Measurements from ENCODE around the gene DYNC2I2.

Gene DYNC2I2

GRCh38 chr9:128632486-128632885 is 24.2 kb downstream of the DYNC2I2 start:
- no peak for TF ChIP-seq USF1 (IDR thresholded peaks at IDR 0.05)
- TF ChIP-seq EGR1 (IDR thresholded peaks at IDR 0.05) = no peak
- no peak for TF ChIP-seq FOXM1 (IDR thresholded peaks at IDR 0.05; ENCODE audit: borderline replicate concordance, low read depth)
- TF ChIP-seq CREB1 (IDR thresholded peaks at IDR 0.05; ENCODE audit: low read depth) = no peak
- TF ChIP-seq CEBPB (IDR thresholded peaks at IDR 0.05) = no peak
- no peak for TF ChIP-seq EP300 (IDR thresholded peaks at IDR 0.05; ENCODE audit: borderline replicate concordance)
- no peak for TF ChIP-seq YY1 (IDR thresholded peaks at IDR 0.05; ENCODE audit: low read depth)
- no peak for TF ChIP-seq TEAD4 (IDR thresholded peaks at IDR 0.05)
- TF ChIP-seq RAD21 (IDR thresholded peaks at IDR 0.05; ENCODE audit: low read depth) = no peak
- TF ChIP-seq ZBTB7A (IDR thresholded peaks at IDR 0.05; ENCODE audit: low read depth) = no peak
- TF ChIP-seq NFIC (IDR thresholded peaks at IDR 0.05) = no peak
- TF ChIP-seq TAF1 (IDR thresholded peaks at IDR 0.05; ENCODE audit: low read depth) = no peak
- TF ChIP-seq, protein P1, sequence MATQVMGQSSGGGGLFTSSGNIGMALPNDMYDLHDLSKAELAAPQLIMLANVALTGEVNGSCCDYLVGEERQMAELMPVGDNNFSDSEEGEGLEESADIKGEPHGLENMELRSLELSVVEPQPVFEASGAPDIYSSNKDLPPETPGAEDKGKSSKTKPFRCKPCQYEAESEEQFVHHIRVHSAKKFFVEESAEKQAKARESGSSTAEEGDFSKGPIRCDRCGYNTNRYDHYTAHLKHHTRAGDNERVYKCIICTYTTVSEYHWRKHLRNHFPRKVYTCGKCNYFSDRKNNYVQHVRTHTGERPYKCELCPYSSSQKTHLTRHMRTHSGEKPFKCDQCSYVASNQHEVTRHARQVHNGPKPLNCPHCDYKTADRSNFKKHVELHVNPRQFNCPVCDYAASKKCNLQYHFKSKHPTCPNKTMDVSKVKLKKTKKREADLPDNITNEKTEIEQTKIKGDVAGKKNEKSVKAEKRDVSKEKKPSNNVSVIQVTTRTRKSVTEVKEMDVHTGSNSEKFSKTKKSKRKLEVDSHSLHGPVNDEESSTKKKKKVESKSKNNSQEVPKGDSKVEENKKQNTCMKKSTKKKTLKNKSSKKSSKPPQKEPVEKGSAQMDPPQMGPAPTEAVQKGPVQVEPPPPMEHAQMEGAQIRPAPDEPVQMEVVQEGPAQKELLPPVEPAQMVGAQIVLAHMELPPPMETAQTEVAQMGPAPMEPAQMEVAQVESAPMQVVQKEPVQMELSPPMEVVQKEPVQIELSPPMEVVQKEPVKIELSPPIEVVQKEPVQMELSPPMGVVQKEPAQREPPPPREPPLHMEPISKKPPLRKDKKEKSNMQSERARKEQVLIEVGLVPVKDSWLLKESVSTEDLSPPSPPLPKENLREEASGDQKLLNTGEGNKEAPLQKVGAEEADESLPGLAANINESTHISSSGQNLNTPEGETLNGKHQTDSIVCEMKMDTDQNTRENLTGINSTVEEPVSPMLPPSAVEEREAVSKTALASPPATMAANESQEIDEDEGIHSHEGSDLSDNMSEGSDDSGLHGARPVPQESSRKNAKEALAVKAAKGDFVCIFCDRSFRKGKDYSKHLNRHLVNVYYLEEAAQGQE (IDR thresholded peaks at IDR 0.05; ENCODE audit: low read depth) = no peak

DNA sequence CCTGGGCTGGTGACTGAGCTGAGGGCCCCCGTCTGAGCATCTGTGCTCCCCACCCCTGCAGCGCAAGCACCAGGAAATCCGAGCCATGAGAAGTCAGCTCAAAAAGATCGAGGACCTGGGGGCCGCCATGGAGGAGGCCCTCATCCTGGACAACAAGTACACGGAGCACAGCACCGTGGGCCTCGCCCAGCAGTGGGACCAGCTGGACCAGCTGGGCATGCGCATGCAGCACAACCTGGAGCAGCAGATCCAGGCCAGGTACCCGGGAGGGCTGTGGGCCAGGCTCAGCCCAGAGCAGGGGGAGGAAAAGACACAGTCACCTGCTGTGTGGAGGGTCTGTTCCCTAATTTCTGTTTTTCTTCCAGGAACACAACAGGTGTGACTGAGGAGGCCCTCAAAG is 24.6 kb downstream of the DYNC2I2 start:
- TF ChIP-seq NFIC (IDR thresholded peaks at IDR 0.05) (no peak), FOXM1 (IDR thresholded peaks at IDR 0.05; ENCODE audit: borderline replicate concordance, low read depth) (no peak), CEBPB (IDR thresholded peaks at IDR 0.05) (no peak), ZBTB7A (IDR thresholded peaks at IDR 0.05; ENCODE audit: low read depth) (no peak), CREB1 (IDR thresholded peaks at IDR 0.05; ENCODE audit: low read depth) (no peak), TCF12 (IDR thresholded peaks at IDR 0.05; ENCODE audit: low read depth) (no peak), EP300 (IDR thresholded peaks at IDR 0.05; ENCODE audit: borderline replicate concordance) (no peak), TAF1 (IDR thresholded peaks at IDR 0.05; ENCODE audit: low read depth) (no peak), RAD21 (IDR thresholded peaks at IDR 0.05; ENCODE audit: low read depth) (no peak), YY1 (IDR thresholded peaks at IDR 0.05; ENCODE audit: low read depth) (no peak), EGR1 (IDR thresholded peaks at IDR 0.05) (no peak), TEAD4 (IDR thresholded peaks at IDR 0.05) (no peak)
- TF ChIP-seq, protein P1 (IDR thresholded peaks at IDR 0.05; ENCODE audit: low read depth) = no peak
- TF ChIP-seq, protein P2, sequence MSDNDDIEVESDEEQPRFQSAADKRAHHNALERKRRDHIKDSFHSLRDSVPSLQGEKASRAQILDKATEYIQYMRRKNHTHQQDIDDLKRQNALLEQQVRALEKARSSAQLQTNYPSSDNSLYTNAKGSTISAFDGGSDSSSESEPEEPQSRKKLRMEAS (IDR thresholded peaks at IDR 0.05) = no peak

DNA sequence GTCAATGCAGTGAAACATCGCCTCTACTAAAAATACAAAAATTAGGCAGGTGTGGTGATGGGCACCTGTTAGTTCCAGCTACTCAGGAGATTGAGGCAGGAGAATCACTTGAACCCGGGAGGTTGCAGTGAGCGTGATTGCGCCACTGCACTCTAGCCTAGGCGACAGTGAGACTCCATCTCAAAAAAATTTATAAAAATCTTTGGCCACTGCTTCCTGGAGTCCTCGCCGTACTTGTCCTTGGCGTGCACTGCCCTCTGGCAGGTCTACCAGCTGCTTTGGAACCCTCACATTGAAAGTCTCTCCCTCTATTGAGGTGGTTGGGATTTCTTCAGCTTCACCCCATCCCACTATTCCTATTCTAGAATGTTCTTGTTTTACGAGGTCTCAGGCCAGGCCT is 25.0 kb downstream of the DYNC2I2 start:
- TF ChIP-seq TCF12 (IDR thresholded peaks at IDR 0.05; ENCODE audit: low read depth) (no peak), CEBPB (IDR thresholded peaks at IDR 0.05) (no peak), CREB1 (IDR thresholded peaks at IDR 0.05; ENCODE audit: low read depth) (no peak), YY1 (IDR thresholded peaks at IDR 0.05; ENCODE audit: low read depth) (no peak), FOXM1 (IDR thresholded peaks at IDR 0.05; ENCODE audit: borderline replicate concordance, low read depth) (no peak), RAD21 (IDR thresholded peaks at IDR 0.05; ENCODE audit: low read depth) (no peak), ZBTB7A (IDR thresholded peaks at IDR 0.05; ENCODE audit: low read depth) (no peak), EP300 (IDR thresholded peaks at IDR 0.05; ENCODE audit: borderline replicate concordance) (no peak)

DNA sequence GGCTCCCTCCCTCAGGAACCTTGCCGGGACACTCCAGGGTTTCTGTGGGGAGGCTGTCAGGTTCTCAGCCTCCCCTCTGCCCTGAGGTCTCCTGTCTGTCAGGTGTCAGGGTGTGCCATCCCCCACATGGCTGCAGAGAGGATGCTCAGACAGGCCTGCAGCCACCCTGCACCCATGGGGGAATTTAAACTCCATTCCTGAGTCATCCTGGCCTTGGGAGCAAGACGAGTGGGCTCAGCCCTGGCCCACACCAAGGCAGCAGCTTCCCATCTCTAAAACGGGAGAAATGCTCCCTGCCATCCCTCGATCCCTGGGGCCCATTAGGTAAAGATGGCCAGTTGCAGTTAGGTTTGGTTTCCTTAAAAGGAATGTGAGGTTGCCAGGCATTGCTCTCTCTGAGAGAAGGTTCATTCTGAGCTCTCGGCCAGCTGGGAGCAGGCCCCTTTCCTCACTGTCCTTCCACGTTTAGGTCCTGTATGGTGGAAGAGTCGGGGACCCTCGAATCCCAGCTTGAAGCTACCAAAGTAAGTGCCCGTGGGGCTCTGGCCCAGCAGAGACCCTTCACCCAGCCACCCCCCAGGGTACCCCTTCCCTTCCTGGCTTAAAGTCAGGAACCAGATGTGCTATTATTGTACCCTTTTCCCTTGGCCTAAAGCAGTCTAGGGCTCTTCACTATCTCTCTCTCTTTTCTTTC is 26.6 kb downstream of the DYNC2I2 start:
- TF ChIP-seq USF1 (IDR thresholded peaks at IDR 0.05) (no peak), NFIC (IDR thresholded peaks at IDR 0.05) (no peak), RAD21 (IDR thresholded peaks at IDR 0.05; ENCODE audit: low read depth) (no peak), FOXM1 (IDR thresholded peaks at IDR 0.05; ENCODE audit: borderline replicate concordance, low read depth) (no peak)
- TF ChIP-seq, protein P1 (IDR thresholded peaks at IDR 0.05; ENCODE audit: low read depth) = no peak
